NCI-H510A treated with DMSO at 0.1 percent for 48 hours (cell line): Measurements from ENCODE around the gene LY9.
"Not testable (repeated sequence)": the region's sequence is repeated elsewhere in the genome, so short reads cannot be mapped to it uniquely, and the experiment has no call there.

Experiments used
- DNase-seq: peaks from one replicate; lab custom pipeline; 2025; lab: John Stamatoyannopoulos, UW

Gene LY9

GRCh38 chr1:160866001-160866694 lies 70.2 kb downstream of the LY9 start:
- no peak for DNase-seq

- no peak for DNase-seq
Measured at GRCh38 chr1:160866695-160867260, 70.8 kb downstream of the LY9 start.

DNA sequence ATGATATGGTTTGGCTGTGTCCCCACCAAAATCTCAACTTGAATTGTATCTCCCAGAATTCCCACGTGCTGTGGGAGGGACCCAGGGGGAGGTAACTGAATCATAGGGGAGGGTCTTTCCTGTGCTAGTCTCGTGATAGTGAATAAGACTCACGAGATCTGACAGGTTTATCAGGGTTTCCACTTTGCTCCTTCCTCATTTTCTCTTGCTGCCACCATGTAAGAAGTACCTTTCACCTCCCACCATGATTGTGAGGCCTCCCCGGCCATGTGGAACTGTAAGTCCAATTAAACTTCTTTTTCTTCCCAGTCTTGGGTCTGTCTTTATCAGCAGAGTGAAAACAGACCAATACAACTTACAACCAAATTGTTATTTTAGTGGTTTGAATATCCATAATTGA lies 71.7 kb downstream of the LY9 start:
- DNase-seq, result not testable (repeated sequence)

DNA sequence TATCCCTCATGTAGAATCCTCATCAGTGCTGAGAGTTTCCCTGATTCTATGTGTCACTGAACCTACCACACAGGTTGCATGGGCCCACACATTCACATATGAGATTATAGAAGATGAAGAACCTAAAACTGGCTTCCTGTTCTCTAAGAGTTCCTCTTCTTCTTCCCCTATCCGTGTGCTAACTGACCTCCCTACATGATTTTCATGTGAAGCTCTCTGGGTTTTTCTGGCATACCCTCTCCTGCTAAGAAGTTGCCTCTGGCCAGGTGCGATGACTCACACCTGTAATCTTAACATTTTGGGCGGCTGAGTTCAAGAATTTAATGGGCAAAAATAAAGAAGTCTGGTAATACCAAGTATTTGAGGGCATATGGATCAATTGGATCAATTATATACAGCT lies 72.2 kb downstream of the LY9 start:
- DNase-seq, result no peak

DNA sequence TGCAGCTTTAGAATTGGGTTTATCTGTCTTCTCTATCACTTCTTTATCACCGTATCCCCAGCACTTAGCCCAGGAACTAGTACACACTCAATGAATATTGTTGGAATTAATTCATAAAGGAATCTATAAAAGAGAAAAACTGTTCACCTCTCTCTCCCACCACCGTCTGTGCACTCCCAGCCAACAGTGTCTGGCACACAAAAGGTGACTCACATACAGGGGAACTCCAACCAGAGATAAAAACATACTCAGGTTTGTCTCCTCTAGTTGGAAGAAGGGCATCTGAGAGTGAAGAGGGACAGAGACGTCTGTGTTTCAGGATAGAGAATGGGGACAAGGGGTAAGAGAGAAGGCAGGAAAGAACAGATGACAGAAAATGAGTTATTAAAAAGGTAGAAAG lies 79.0 kb downstream of the LY9 start:
- DNase-seq, result no peak

GRCh38 chr1:160875591-160875990 lies 79.6 kb downstream of the LY9 start:
- DNase-seq, result not testable (repeated sequence)

- DNase-seq, result no peak
Measured at GRCh38 chr1:160876311-160876710, 80.3 kb downstream of the LY9 start.

DNA sequence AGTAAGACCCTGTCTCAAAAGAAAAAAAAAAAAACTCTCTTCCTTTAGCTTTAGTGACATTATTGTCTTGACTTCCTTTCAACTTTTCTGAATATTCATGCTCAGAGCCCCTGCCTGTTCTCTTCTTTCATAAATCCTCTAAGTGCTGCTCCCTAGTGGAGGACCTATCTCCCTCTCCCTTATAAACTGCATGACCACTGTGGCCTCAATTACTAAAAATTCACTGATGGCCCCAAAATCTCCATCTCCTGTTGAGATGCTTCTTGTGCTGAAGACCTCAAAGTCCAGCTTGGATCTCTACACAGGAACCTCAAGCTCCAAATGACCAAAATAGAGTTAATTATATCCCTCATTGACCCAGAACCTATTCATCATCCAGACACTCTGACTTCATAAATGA lies 81.2 kb downstream of the LY9 start:
- no peak for DNase-seq
